GM12872 (cell line): Measurements from ENCODE around the gene CXorf58.

ENCODE experiments used
- CTCF ChIP-seq: IDR thresholded peaks from 3 replicates; pipeline ENCODE4 v1.5.1; 2011; ENCODE audit warnings: low read depth, mild to moderate bottlenecking, low read length, moderate library complexity; ENCODE audit not compliant: insufficient read depth

CXorf58 gene

GRCh38 chrX:23883737-23884354, 24.0 kb upstream of the CXorf58 start:
- no peak for TF ChIP-seq CTCF

- TF ChIP-seq CTCF = no peak
Measured at GRCh38 chrX:23884427-23885024, 23.3 kb upstream of the CXorf58 start.

- no peak for TF ChIP-seq CTCF
Measured at GRCh38 chrX:23885803-23886202, 22.0 kb upstream of the CXorf58 start.

GRCh38 chrX:23887451-23887850, 20.4 kb upstream of the CXorf58 start:
- TF ChIP-seq CTCF = no peak

GRCh38 chrX:23887918-23888317, 19.9 kb upstream of the CXorf58 start:
- no peak for TF ChIP-seq CTCF

- TF ChIP-seq CTCF = no peak
Measured at GRCh38 chrX:23888887-23889501, 18.8 kb upstream of the CXorf58 start.

GRCh38 chrX:23890933-23891332, 16.9 kb upstream of the CXorf58 start:
- TF ChIP-seq CTCF = no peak
